Measurements from ENCODE around the gene COL24A1. TPM values are rescaled to one million over a fixed set of nuclear protein-coding genes. Genes with fewer than 3 reads are reported as not detected.

The COL24A1 gene
- total RNA-seq, 1 experiment from 2014 or later, result 0.07 TPM

- no peaks in the 10 kb centered on the region for H3K36me3 ChIP-seq (ENCODE audit: low read depth, low read length)
- no peak overlapping the region for H3K9ac ChIP-seq (ENCODE audit: low read length)
- ChIA-PET POLR2A (ENCODE audit: unreplicated experiment) (no interaction called here), CTCF (interaction anchor here (0.6 kb wide), 1 partner anchor 134 kb away, joined by 3 read pairs; no protein-coding TSS in a partner anchor)
- peaks cover 52% of the 10 kb centered on the region for H3K27me3 ChIP-seq (ENCODE audit: low read length)
- H3K4me3 ChIP-seq (ENCODE audit: low read length), result no peak overlapping the region
- H3K4me1 ChIP-seq (ENCODE audit: insufficient read depth, low read length), result peaks cover 11% of the 10 kb centered on the region
- H3K79me2 ChIP-seq (ENCODE audit: low read length), result no peaks in the 10 kb centered on the region
- H3K9me3 ChIP-seq (ENCODE audit: low read length), result no peaks in the 10 kb centered on the region
- no peak overlapping the region for H2AFZ ChIP-seq (ENCODE audit: low read length)
- H3K4me2 ChIP-seq (ENCODE audit: low read length), result no peak overlapping the region
- H3K9me2 ChIP-seq (replicated peaks; ENCODE audit: low read length), result no peaks in the 10 kb centered on the region
- no TSS peak for BruUV-seq (replicated peaks)
- intact Hi-C loops (cut with micrococcal nuclease), result no loop called here
- no peak overlapping the region for H3K27ac ChIP-seq (ENCODE audit: low read length)
- TF ChIP-seq EZH2phosphoT487 (IDR thresholded peaks at IDR 0.05; ENCODE audit: borderline replicate concordance, low read length), result no peak
- no peak for TF ChIP-seq CTCF (conservative IDR thresholded peaks at IDR 0.05; ENCODE audit: low read depth, low read length)
- TF ChIP-seq EZH2 (IDR thresholded peaks at IDR 0.05; ENCODE audit: low read length, unreplicated experiment), result no peak
- no peak for DNase-seq
- H3F3A ChIP-seq (ENCODE audit: low read length, unreplicated experiment), result no peaks in the 10 kb centered on the region
- ATAC-seq, result no peak
- no peaks in the 10 kb centered on the region for H4K20me1 ChIP-seq (ENCODE audit: low read length)
Observed at GRCh38 chr1:86152887-86153286, 3.7 kb downstream of the COL24A1 start.

- no TSS peak for BruUV-seq (replicated peaks)
- no peaks in the 10 kb centered on the region for H3K9me2 ChIP-seq (replicated peaks; ENCODE audit: low read length)
- no peaks in the 10 kb centered on the region for H3K79me2 ChIP-seq (ENCODE audit: low read length)
- no peaks in the 10 kb centered on the region for H3K36me3 ChIP-seq (ENCODE audit: low read depth, low read length)
- H3K4me2 ChIP-seq (ENCODE audit: low read length), result no peak overlapping the region
- H3K9ac ChIP-seq (ENCODE audit: low read length), result no peak overlapping the region
- CTCF ChIA-PET, result no interaction called here
- H2AFZ ChIP-seq (ENCODE audit: low read length), result no peak overlapping the region
- no peak for TF ChIP-seq CTCF (conservative IDR thresholded peaks at IDR 0.05; ENCODE audit: low read depth, low read length)
- no peak for TF ChIP-seq EZH2 (IDR thresholded peaks at IDR 0.05; ENCODE audit: low read length, unreplicated experiment)
- no peak for TF ChIP-seq EZH2phosphoT487 (IDR thresholded peaks at IDR 0.05; ENCODE audit: borderline replicate concordance, low read length)
- H4K20me1 ChIP-seq (ENCODE audit: low read length), result no peaks in the 10 kb centered on the region
- peaks cover 39% of the 10 kb centered on the region for H3K27me3 ChIP-seq (ENCODE audit: low read length)
- no peaks in the 10 kb centered on the region for H3K9me3 ChIP-seq (ENCODE audit: low read length)
- POLR2A ChIA-PET (ENCODE audit: unreplicated experiment), result no interaction called here
- no peak for DNase-seq
- intact Hi-C loops (cut with micrococcal nuclease), result no loop called here
- no peak overlapping the region for H3K27ac ChIP-seq (ENCODE audit: low read length)
- H3K4me3 ChIP-seq (ENCODE audit: low read length), result no peak overlapping the region
- no peak for ATAC-seq
- no peaks in the 10 kb centered on the region for H3F3A ChIP-seq (ENCODE audit: low read length, unreplicated experiment)
- peaks cover 9% of the 10 kb centered on the region for H3K4me1 ChIP-seq (ENCODE audit: insufficient read depth, low read length)
Observed at GRCh38 chr1:86151427-86151826, 5.1 kb downstream of the COL24A1 start.

- H4K20me1 ChIP-seq (ENCODE audit: low read length), result no peaks in the 10 kb centered on the region
- TF ChIP-seq EZH2phosphoT487 (IDR thresholded peaks at IDR 0.05; ENCODE audit: borderline replicate concordance, low read length) (no peak), CTCF (conservative IDR thresholded peaks at IDR 0.05; ENCODE audit: low read depth, low read length) (no peak), EZH2 (IDR thresholded peaks at IDR 0.05; ENCODE audit: low read length, unreplicated experiment) (no peak)
- H3K9me2 ChIP-seq (replicated peaks; ENCODE audit: low read length), result no peaks in the 10 kb centered on the region
- ChIA-PET CTCF (no interaction called here), POLR2A (ENCODE audit: unreplicated experiment) (no interaction called here)
- H3K4me2 ChIP-seq (ENCODE audit: low read length), result no peak overlapping the region
- 0 out of 2 replicates have a peak, but pooled peaks cover under 1% of the 10 kb centered on the region for H3K4me1 ChIP-seq (ENCODE audit: insufficient read depth, low read length)
- H3K79me2 ChIP-seq (ENCODE audit: low read length), result no peaks in the 10 kb centered on the region
- DNase-seq (no peak), ATAC-seq (no peak)
- intact Hi-C loops (cut with micrococcal nuclease), result no loop called here
- BruUV-seq (replicated peaks), result no TSS peak
- H3K27ac ChIP-seq (ENCODE audit: low read length), result no peak overlapping the region
- no peak overlapping the region for H2AFZ ChIP-seq (ENCODE audit: low read length)
- H3K36me3 ChIP-seq (ENCODE audit: low read depth, low read length), result no peaks in the 10 kb centered on the region
- H3K4me3 ChIP-seq (ENCODE audit: low read length), result no peak overlapping the region
- no peaks in the 10 kb centered on the region for H3K9me3 ChIP-seq (ENCODE audit: low read length)
- no peak overlapping the region for H3K9ac ChIP-seq (ENCODE audit: low read length)
- H3K27me3 ChIP-seq (ENCODE audit: low read length), result peaks cover 33% of the 10 kb centered on the region
- no peaks in the 10 kb centered on the region for H3F3A ChIP-seq (ENCODE audit: low read length, unreplicated experiment)
Observed at GRCh38 chr1:86150553-86151055, 6.0 kb downstream of the COL24A1 start.
